GM12891 (cell line): ENCODE measurements around the gene TIMP2.

ENCODE experiments used
- POLR2A ChIP-seq: IDR thresholded peaks from 2 replicates; pipeline ENCODE4 v1.6.1; 2011; ENCODE audit warnings: low read depth, low read length, control low read depth
- POLR2AphosphoS5 ChIP-seq: IDR thresholded peaks from 2 replicates; pipeline ENCODE4 v1.6.1; 2011; ENCODE audit warnings: low read depth, low read length, control low read depth

DNA sequence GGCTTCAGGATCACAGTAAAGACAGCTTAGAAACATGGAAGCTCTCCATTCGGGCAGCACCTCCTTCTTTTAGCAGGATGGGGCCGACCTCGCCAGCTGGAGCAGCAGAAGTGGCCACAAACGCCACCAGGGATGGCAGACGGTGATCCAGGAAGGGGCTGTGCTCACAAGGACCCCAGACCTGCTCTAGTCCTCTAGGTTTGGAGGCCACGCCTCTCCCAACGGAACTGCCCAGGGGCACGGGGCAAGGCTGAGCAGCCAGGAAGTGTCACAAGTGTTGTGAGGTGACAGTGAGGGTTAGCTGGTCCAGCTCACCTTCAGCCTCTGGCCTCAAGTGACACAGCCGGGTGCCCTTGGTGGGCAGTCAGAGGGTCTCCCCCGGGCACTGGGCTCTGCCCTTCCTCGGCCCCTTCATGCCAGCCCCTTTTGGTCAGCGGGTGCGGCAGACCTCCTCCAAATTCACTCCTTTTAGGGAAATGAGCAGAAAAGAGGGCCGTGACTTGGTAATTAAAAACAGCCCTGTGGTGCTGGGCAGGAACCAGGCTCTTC lies 42.6 kb downstream of the TIMP2 start:
- TF ChIP-seq POLR2A: no peak
- TF ChIP-seq POLR2AphosphoS5: no peak
